Coronary artery (tissue), 2 donors: ENCODE data around the gene TUBGCP5.
A peak's percentile ranks its signal among the peaks of the same experiment; 100 is the strongest.
"Not testable (repeated sequence)": the region's sequence is repeated elsewhere in the genome, so short reads cannot be mapped to it uniquely, and the experiment has no call there.

Experiments used
- DNase-seq: peaks from one replicate; pipeline ENCODE4 v3.0.0-alpha.2; 2017; ENCODE audit warnings: low spot score
- H3K27ac ChIP-seq, 2 donors: fragments of 200-600 bp; sonication (generic); one replicate each; pipeline ENCODE4 v1.5.1; 2016 to 2019
- H3K4me3 ChIP-seq: fragments of 200-600 bp; sonication (generic); 2 replicates; pipeline ENCODE4 v1.5.1; 2016; ENCODE audit warnings: mild to moderate bottlenecking, moderate library complexity
- CTCF ChIP-seq: fragments of 200-600 bp; sonication (generic); IDR thresholded peaks from one replicate; pipeline ENCODE4 v1.5.1; 2019; ENCODE audit warnings: antibody characterized with exemption

Gene TUBGCP5

GRCh38 chr15:23003736-23004135 lies 35.6 kb downstream of the TUBGCP5 start:
- Histone ChIP-seq H3K4me3 (no peak overlapping the region), H3K27ac (no peak overlapping the region)
- TF ChIP-seq CTCF, result no peak
- peak; percentile 35 for DNase-seq

GRCh38 chr15:23002920-23003319 lies 36.4 kb downstream of the TUBGCP5 start:
- TF ChIP-seq CTCF, result no peak
- no peak overlapping the region for H3K27ac ChIP-seq
- peak; percentile 17 for DNase-seq
- no peak overlapping the region for H3K4me3 ChIP-seq

GRCh38 chr15:22995795-22996194 lies 43.6 kb downstream of the TUBGCP5 start:
- Histone ChIP-seq H3K4me3 (no peak overlapping the region), H3K27ac (no peak overlapping the region)
- no peak for DNase-seq
- no peak for TF ChIP-seq CTCF

GRCh38 chr15:22992024-22992326 lies 47.4 kb downstream of the TUBGCP5 start:
- Histone ChIP-seq H3K27ac (no peak overlapping the region), H3K4me3 (no peak overlapping the region)
- no peak for DNase-seq
- TF ChIP-seq CTCF, result no peak

GRCh38 chr15:22989576-22990477 lies 49.5 kb downstream of the TUBGCP5 start:
- no peak overlapping the region for H3K27ac ChIP-seq
- no peak for TF ChIP-seq CTCF
- peak; percentile 56 for DNase-seq
- no peak overlapping the region for H3K4me3 ChIP-seq

- TF ChIP-seq CTCF, result no peak
- DNase-seq, result no peak
- Histone ChIP-seq H3K4me3 (no peak overlapping the region), H3K27ac (no peak overlapping the region)
Observed at GRCh38 chr15:22988811-22989210, 50.6 kb downstream of the TUBGCP5 start.

- DNase-seq, H3K27ac ChIP-seq, H3K4me3 ChIP-seq: not testable (repeated sequence)
Observed at GRCh38 chr15:22981931-22982330, 57.4 kb downstream of the TUBGCP5 start.
